Measurements from ENCODE around the gene UBE2D2.

GRCh38 chr5:139660923-139661814 is 100.0 kb downstream of the UBE2D2 start:
- TF ChIP-seq CTCF (conservative IDR thresholded peaks at IDR 0.05; ENCODE audit: low read length) (no peak), EZH2phosphoT487 (IDR thresholded peaks at IDR 0.05; ENCODE audit: borderline replicate concordance, low read depth, low read length) (no peak)
